GM23338 (cell line): ENCODE measurements around the gene ZNF366.

Experiments used
- CTCF ChIP-seq, 2 experiments: fragments of 200-600 bp in 1 of 2; sonication (generic) in 1 of 2; conservative IDR thresholded peaks; 2 replicates each; pipeline versions ENCODE4 v1.5.1 to v1.6.1; 2016 to 2017; ENCODE audit warnings: antibody characterized with exemption in 2 of 2, low read depth in 2 of 2, mild to moderate bottlenecking in 2 of 2, moderate library complexity in 1 of 2
- EZH2 ChIP-seq: fragments of 200-600 bp; sonication (generic); IDR thresholded peaks from one replicate; pipeline ENCODE4 v1.8.0; 2017; ENCODE audit warnings: antibody characterized with exemption, mild to moderate bottlenecking, low read depth; ENCODE audit not compliant: unreplicated experiment
- EZH2phosphoT487 ChIP-seq: fragments of 200-600 bp; sonication (generic); IDR thresholded peaks from one replicate; pipeline ENCODE4 v1.8.1; 2018; ENCODE audit warnings: antibody characterized with exemption; ENCODE audit not compliant: unreplicated experiment
- POLR2AphosphoS5 ChIP-seq: IDR thresholded peaks from 2 replicates; pipeline ENCODE4 v1.6.1; 2016; ENCODE audit warnings: antibody characterized with exemption, low read depth
- REST ChIP-seq: IDR thresholded peaks from one replicate; pipeline ENCODE4 v1.6.1; 2018; ENCODE audit warnings: antibody characterized with exemption; ENCODE audit not compliant: unreplicated experiment

GRCh38 chr5:72489536-72489935, 17.7 kb downstream of the ZNF366 start:
- TF ChIP-seq CTCF (conservative IDR thresholded peaks at IDR 0.05; ENCODE audit: low read depth in 2 of 2) (no peak), EZH2 (no peak), REST (no peak), EZH2phosphoT487 (no peak), POLR2AphosphoS5 (no peak)
